ENCODE measurements around the gene TOM1. TPM values are rescaled to one million over a fixed set of nuclear protein-coding genes. Genes with fewer than 3 reads are reported as not detected.

Gene TOM1
- total and polyA plus RNA-seq, 2 of the 13 experiments (the other 11 are each of a cell fraction or from before 2014, with no cell fraction given), result 30.8 to 87.3 TPM

DNA sequence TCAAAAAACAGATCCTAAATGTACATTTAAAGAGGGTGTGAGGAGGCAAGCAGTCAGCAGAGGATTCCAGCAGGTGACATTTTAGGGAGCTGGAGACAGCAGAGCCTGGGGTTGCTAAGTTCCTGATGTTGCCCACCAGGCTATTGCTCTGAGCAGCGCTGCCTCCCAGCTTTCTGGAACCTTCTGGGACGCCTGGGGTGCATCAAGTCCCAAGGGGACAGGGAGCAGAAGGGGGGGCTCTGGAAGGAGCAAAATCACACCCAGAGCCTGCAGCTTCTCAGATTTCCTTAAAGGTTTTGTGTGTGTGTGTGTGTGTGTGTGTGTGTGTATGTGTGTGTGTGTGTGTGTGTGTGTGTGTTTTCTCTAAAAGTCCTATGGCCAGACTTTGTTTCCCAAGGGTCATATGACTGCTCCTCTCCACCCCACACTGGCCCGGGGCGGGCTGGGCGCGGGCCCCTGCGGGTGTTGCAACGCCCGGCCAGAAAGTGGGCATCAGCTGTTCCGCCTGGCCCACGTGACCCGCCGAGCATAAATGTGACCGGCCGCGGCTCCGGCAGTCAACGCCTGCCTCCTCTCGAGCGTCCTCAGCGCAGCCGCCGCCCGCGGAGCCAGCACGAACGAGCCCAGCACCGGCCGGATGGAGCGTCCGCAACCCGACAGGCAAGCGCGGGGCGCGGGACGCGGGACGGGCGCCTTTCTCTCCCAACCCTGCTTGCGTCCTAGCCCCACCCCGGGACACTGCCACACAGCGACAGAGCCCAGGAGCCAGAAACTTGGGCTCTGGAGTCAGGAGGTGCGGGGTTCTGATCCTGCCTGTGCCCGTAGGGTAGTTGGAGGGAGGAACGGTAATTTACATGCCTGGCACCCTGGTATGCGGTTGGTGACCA lies 81.1 kb downstream of the TOM1 start, which contains the start of gene HMOX1 (continued):
- TF ChIP-seq, protein P1, sequence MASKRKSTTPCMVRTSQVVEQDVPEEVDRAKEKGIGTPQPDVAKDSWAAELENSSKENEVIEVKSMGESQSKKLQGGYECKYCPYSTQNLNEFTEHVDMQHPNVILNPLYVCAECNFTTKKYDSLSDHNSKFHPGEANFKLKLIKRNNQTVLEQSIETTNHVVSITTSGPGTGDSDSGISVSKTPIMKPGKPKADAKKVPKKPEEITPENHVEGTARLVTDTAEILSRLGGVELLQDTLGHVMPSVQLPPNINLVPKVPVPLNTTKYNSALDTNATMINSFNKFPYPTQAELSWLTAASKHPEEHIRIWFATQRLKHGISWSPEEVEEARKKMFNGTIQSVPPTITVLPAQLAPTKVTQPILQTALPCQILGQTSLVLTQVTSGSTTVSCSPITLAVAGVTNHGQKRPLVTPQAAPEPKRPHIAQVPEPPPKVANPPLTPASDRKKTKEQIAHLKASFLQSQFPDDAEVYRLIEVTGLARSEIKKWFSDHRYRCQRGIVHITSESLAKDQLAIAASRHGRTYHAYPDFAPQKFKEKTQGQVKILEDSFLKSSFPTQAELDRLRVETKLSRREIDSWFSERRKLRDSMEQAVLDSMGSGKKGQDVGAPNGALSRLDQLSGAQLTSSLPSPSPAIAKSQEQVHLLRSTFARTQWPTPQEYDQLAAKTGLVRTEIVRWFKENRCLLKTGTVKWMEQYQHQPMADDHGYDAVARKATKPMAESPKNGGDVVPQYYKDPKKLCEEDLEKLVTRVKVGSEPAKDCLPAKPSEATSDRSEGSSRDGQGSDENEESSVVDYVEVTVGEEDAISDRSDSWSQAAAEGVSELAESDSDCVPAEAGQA (IDR thresholded peaks at IDR 0.05; ENCODE audit: low read depth), result 0 out of 2 replicates have a peak, but pooled peaks have one; percentile 11
- TF ChIP-seq, protein P1 (CRISPR knock-in tag; IDR thresholded peaks at IDR 0.05; ENCODE audit: borderline replicate concordance), result no peak
- TF ChIP-seq SMYD3 (CRISPR knock-in tag; IDR thresholded peaks at IDR 0.05), result no peak
- peak; percentile 49; the same call in 1 of the 2 replicates for TF ChIP-seq SP5 (CRISPR knock-in tag; IDR thresholded peaks at IDR 0.05; ENCODE audit: borderline replicate concordance, low read depth)
- no peak for TF ChIP-seq ZFP36 (IDR thresholded peaks at IDR 0.05; ENCODE audit: borderline replicate concordance, low read depth, low read length, partially characterized antibody)
- TF ChIP-seq ZNF292 (CRISPR knock-in tag; IDR thresholded peaks at IDR 0.05; ENCODE audit: borderline replicate concordance, low read depth), result peak; percentile 22; the same call in 1 of the 2 replicates
- TF ChIP-seq, protein P2, sequence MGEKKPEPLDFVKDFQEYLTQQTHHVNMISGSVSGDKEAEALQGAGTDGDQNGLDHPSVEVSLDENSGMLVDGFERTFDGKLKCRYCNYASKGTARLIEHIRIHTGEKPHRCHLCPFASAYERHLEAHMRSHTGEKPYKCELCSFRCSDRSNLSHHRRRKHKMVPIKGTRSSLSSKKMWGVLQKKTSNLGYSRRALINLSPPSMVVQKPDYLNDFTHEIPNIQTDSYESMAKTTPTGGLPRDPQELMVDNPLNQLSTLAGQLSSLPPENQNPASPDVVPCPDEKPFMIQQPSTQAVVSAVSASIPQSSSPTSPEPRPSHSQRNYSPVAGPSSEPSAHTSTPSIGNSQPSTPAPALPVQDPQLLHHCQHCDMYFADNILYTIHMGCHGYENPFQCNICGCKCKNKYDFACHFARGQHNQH (CRISPR knock-in tag; IDR thresholded peaks at IDR 0.05), result peak; percentile 76; the same call in 1 of the 2 replicates
- no peak for TF ChIP-seq ZNF224 (CRISPR knock-in tag; IDR thresholded peaks at IDR 0.05)
- TF ChIP-seq, protein P3, sequence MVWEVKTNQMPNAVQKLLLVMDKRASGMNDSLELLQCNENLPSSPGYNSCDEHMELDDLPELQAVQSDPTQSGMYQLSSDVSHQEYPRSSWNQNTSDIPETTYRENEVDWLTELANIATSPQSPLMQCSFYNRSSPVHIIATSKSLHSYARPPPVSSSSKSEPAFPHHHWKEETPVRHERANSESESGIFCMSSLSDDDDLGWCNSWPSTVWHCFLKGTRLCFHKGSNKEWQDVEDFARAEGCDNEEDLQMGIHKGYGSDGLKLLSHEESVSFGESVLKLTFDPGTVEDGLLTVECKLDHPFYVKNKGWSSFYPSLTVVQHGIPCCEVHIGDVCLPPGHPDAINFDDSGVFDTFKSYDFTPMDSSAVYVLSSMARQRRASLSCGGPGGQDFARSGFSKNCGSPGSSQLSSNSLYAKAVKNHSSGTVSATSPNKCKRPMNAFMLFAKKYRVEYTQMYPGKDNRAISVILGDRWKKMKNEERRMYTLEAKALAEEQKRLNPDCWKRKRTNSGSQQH (CRISPR knock-in tag; IDR thresholded peaks at IDR 0.05; ENCODE audit: low read depth), result 0 out of 2 replicates have a peak, but pooled peaks have one; percentile 37
- TF ChIP-seq ZNF10 (CRISPR knock-in tag; IDR thresholded peaks at IDR 0.05; ENCODE audit: borderline replicate concordance, low read depth), result no peak
- 0 out of 2 replicates have a peak, but pooled peaks have one; percentile 44 for TF ChIP-seq RNF2 (conservative IDR thresholded peaks at IDR 0.05; ENCODE audit: low read depth)
- peak; percentile 36; the same call in 1 of the 2 replicates for TF ChIP-seq YEATS2 (CRISPR knock-in tag; IDR thresholded peaks at IDR 0.05; ENCODE audit: borderline replicate concordance)
- TF ChIP-seq, protein P4, sequence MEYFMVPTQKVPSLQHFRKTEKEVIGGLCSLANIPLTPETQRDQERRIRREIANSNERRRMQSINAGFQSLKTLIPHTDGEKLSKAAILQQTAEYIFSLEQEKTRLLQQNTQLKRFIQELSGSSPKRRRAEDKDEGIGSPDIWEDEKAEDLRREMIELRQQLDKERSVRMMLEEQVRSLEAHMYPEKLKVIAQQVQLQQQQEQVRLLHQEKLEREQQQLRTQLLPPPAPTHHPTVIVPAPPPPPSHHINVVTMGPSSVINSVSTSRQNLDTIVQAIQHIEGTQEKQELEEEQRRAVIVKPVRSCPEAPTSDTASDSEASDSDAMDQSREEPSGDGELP (IDR thresholded peaks at IDR 0.05; ENCODE audit: borderline replicate concordance, low read depth), result peak; percentile 100
- TF ChIP-seq, protein P5, sequence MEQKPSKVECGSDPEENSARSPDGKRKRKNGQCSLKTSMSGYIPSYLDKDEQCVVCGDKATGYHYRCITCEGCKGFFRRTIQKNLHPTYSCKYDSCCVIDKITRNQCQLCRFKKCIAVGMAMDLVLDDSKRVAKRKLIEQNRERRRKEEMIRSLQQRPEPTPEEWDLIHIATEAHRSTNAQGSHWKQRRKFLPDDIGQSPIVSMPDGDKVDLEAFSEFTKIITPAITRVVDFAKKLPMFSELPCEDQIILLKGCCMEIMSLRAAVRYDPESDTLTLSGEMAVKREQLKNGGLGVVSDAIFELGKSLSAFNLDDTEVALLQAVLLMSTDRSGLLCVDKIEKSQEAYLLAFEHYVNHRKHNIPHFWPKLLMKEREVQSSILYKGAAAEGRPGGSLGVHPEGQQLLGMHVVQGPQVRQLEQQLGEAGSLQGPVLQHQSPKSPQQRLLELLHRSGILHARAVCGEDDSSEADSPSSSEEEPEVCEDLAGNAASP (CRISPR knock-in tag; IDR thresholded peaks at IDR 0.05; ENCODE audit: borderline replicate concordance), result peak; percentile 41; the same call in 1 of the 2 replicates
- peak; percentile 80 for TF ChIP-seq ZNF768 (CRISPR knock-in tag; IDR thresholded peaks at IDR 0.05)
- TF ChIP-seq TOPORS (CRISPR knock-in tag; IDR thresholded peaks at IDR 0.05), result peak; percentile 75; the same call in 1 of the 2 replicates
